Kidney epithelial cell (primary cell): ENCODE results near the gene ZNF764. TPM values are rescaled to one million over a fixed set of nuclear protein-coding genes. Genes with fewer than 3 reads are reported as not detected.
"Not testable (repeated sequence)": the region's sequence is repeated elsewhere in the genome, so short reads cannot be mapped to it uniquely, and the experiment has no call there.

Source experiments
- DNase-seq: peaks from one replicate; pipeline ENCODE4 v3.0.0-alpha.2; 2010; ENCODE audit warnings: low read depth
- H3K27me3 ChIP-seq: 2 replicates; pipeline ENCODE4 v1.6.0; 2011; ENCODE audit warnings: low read length; ENCODE audit not compliant: control insufficient read depth, insufficient read depth
- H3K36me3 ChIP-seq: 2 replicates; pipeline ENCODE4 v1.5.1; 2011; ENCODE audit warnings: low read length; ENCODE audit not compliant: control insufficient read depth, insufficient read depth
- H3K4me3 ChIP-seq: 2 replicates; pipeline ENCODE4 v1.5.1; 2011; ENCODE audit warnings: low read depth, mild to moderate bottlenecking, control low read depth, low read length
- total RNA-seq: library from RNA; depleted of rRNA; stranded (reverse); fragments of >200 nt; gene quantifications from 2 replicates; pipeline ENCODE4 v1.2.3, GENCODE V29; 2015
- TF ChIP-seq, protein P1 (sequence below): IDR thresholded peaks from 2 replicates; pipeline ENCODE4 v1.5.1; 2011; ENCODE audit warnings: mild to moderate bottlenecking, moderate library complexity, low read length, control low read depth, inconsistent platforms; ENCODE audit not compliant: insufficient read depth, poor library complexity, severe bottlenecking

Gene ZNF764
- total RNA-seq, 1 donor from 2014 or later, result 8.5 TPM

GRCh38 chr16:30539000-30539964 lies 18.9 kb downstream of the ZNF764 start:
- DNase-seq, result no peak
- Histone ChIP-seq H3K27me3 (no peaks in the 10 kb centered on the region), H3K36me3 (no peaks in the 10 kb centered on the region), H3K4me3 (no peak overlapping the region)
- TF ChIP-seq, protein P1, sequence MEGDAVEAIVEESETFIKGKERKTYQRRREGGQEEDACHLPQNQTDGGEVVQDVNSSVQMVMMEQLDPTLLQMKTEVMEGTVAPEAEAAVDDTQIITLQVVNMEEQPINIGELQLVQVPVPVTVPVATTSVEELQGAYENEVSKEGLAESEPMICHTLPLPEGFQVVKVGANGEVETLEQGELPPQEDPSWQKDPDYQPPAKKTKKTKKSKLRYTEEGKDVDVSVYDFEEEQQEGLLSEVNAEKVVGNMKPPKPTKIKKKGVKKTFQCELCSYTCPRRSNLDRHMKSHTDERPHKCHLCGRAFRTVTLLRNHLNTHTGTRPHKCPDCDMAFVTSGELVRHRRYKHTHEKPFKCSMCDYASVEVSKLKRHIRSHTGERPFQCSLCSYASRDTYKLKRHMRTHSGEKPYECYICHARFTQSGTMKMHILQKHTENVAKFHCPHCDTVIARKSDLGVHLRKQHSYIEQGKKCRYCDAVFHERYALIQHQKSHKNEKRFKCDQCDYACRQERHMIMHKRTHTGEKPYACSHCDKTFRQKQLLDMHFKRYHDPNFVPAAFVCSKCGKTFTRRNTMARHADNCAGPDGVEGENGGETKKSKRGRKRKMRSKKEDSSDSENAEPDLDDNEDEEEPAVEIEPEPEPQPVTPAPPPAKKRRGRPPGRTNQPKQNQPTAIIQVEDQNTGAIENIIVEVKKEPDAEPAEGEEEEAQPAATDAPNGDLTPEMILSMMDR, result no peak

DNA sequence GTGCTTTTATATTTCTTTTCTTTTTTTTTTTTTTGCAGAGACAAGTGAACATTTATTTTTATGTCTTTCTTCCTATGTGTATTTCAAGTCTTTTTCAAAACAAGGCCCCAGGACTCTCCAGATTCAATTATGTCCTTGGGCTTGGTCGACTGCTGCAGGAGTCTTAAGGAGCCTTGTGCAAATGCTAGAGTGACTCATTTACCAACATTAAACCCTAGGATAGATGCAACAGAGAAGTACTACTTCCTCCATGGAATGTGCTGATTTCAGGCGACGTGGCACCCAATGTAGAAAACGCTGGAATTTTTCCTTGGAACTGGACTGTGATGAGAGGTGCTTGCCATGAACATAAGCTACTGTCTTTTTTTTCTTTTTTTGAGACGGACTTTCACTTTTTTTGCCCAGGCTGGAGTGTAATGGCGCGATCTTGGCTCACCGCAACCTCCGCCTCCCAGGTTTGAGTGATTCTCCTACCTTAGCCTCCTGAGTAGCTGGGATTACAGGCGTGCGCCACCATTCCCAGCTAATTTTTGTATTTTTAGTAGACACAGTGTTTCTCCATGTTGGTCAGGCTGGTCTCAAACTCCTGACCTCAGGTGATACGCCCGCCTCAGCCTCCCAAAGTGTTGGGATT lies 21.7 kb downstream of the ZNF764 start:
- not testable (repeated sequence) for H3K4me3 ChIP-seq

GRCh38 chr16:30535777-30536190 lies 22.4 kb downstream of the ZNF764 start:
- no peaks in the 10 kb centered on the region for H3K27me3 ChIP-seq
- TF ChIP-seq, protein P1, result peak; percentile 84
- no peak for DNase-seq
- peak overlapping the region; percentile 70 for H3K4me3 ChIP-seq
- H3K36me3 ChIP-seq, result no peaks in the 10 kb centered on the region

More for the DNA sequence above, 21.7 kb downstream of the ZNF764 start:
- H3K27me3 ChIP-seq, DNase-seq, H3K36me3 ChIP-seq: not testable (repeated sequence)

- TF ChIP-seq, protein P1, result no peak
- DNase-seq, result no peak
- H3K27me3 ChIP-seq, result no peaks in the 10 kb centered on the region
- H3K36me3 ChIP-seq, result no peaks in the 10 kb centered on the region
- peak overlapping the region; percentile 70 for H3K4me3 ChIP-seq
These were observed 22.9 kb downstream of the ZNF764 start for GRCh38 chr16:30535106-30535776.

- Histone ChIP-seq H3K27me3 (no peaks in the 10 kb centered on the region), H3K36me3 (no peaks in the 10 kb centered on the region), H3K4me3 (peak within 1 kb of the TSS; percentile 70)
- no peak for DNase-seq
- TF ChIP-seq, protein P1, result no peak
These were observed 23.6 kb downstream of the ZNF764 start, which contains the start of gene ZNF747 for GRCh38 chr16:30534368-30535105. Gene ZNF747 (minus strand): TSS chr16:30534858. CDS start chr16:30534679, 179 bp downstream.
